Testis (tissue), 3 donors: Measurements from ENCODE around the gene CPB1. TPM values are rescaled to one million over a fixed set of nuclear protein-coding genes. Genes with fewer than 3 reads are reported as not detected.

Experiments used
- DNase-seq: peaks from one replicate; pipeline ENCODE4 v3.0.0-alpha.2; 2019
- H3K27ac ChIP-seq, 2 donors: fragments of 200-600 bp; sonication (generic); one replicate each; pipeline ENCODE4 v1.5.1; 2019
- H3K27me3 ChIP-seq: fragments of 200-600 bp; sonication (generic); one replicate; pipeline ENCODE4 v1.5.1; 2019
- H3K36me3 ChIP-seq: fragments of 200-600 bp; sonication (generic); one replicate; pipeline ENCODE4 v1.5.1; 2017; ENCODE audit warnings: low read depth; ENCODE audit errors: missing control alignments
- H3K4me1 ChIP-seq: fragments of 200-600 bp; sonication (generic); one replicate; pipeline ENCODE4 v1.5.1; 2019
- H3K4me3 ChIP-seq, 2 donors: fragments of 200-600 bp; sonication (generic); one replicate each; pipeline ENCODE4 v1.5.1; 2017 to 2019
- H3K9me3 ChIP-seq: fragments of 200-600 bp; sonication (generic); one replicate; pipeline ENCODE4 v1.5.1; 2017
- POLR2A ChIP-seq: fragments of 450-650 bp; IDR thresholded peaks from one replicate; pipeline ENCODE4 v1.6.1; 2017; ENCODE audit warnings: antibody characterized with exemption, mild to moderate bottlenecking, moderate library complexity
- WGBS, 2 donors: methylation state at CpG; one replicate each; pipeline ENCODE4 v1.1.5; 2018; 5-methylcytosine and 5-hydroxymethylcytosine counted together
- intact Hi-C: fragments of 100-400 bp; cut with DNase I; formaldehyde crosslinking; loops from one replicate; pipeline ENCODE4 v1.15.1; 2023; ENCODE audit warnings: low total_unique reads
- polyA plus RNA-seq: library from polyadenylated mRNA; stranded (reverse); fragments of 350-450 nt; fragmentation: Illumina TruSeq; extraction: RNeasy Lipid Tissue Mini Kit (QIAGEN cat#74804); gene quantifications from one replicate; pipeline ENCODE4 v1.2.3, GENCODE V29; 2014; ENCODE audit warnings: low read depth, low replicate concordance; ENCODE audit not compliant: insufficient read depth
- total RNA-seq, 2 donors: library from RNA; depleted of rRNA; stranded (reverse); fragments of >200 nt; gene quantifications; one replicate each; pipeline ENCODE4 v1.2.3, GENCODE V29; 2016
- TF ChIP-seq, protein P1 (sequence below), 3 experiments: fragments of 450-650 bp in 2 of 3; fragments of 200-600 bp in 1 of 3; sonication (generic) in 1 of 3; IDR thresholded peaks; one replicate each; pipeline ENCODE4 v1.5.1; 2016 to 2019; ENCODE audit warnings: antibody characterized with exemption in 3 of 3, mild to moderate bottlenecking in 2 of 3, moderate library complexity in 1 of 3

Gene CPB1
- total and polyA plus RNA-seq, 3 donors from 2014 or later: 1.4 to 2.3 (median 1.7) TPM

GRCh38 chr3:148863297-148863696 lies 35.7 kb downstream of the CPB1 start:
- Histone ChIP-seq H3K36me3 (no peaks in the 10 kb centered on the region), H3K4me3 (no peak overlapping the region), H3K27ac (no peak overlapping the region), H3K9me3 (no peaks in the 10 kb centered on the region), H3K4me1 (no peaks in the 10 kb centered on the region), H3K27me3 (no peaks in the 10 kb centered on the region)
- 78 to 83% methylated on average over 4 of the region's 4 CpGs for WGBS, 2 donors
- intact Hi-C loops: loop anchor here (10.0 kb wide), 1 partner anchor 82 kb away; no protein-coding TSS in a partner anchor
- TF ChIP-seq, protein P1, sequence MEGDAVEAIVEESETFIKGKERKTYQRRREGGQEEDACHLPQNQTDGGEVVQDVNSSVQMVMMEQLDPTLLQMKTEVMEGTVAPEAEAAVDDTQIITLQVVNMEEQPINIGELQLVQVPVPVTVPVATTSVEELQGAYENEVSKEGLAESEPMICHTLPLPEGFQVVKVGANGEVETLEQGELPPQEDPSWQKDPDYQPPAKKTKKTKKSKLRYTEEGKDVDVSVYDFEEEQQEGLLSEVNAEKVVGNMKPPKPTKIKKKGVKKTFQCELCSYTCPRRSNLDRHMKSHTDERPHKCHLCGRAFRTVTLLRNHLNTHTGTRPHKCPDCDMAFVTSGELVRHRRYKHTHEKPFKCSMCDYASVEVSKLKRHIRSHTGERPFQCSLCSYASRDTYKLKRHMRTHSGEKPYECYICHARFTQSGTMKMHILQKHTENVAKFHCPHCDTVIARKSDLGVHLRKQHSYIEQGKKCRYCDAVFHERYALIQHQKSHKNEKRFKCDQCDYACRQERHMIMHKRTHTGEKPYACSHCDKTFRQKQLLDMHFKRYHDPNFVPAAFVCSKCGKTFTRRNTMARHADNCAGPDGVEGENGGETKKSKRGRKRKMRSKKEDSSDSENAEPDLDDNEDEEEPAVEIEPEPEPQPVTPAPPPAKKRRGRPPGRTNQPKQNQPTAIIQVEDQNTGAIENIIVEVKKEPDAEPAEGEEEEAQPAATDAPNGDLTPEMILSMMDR (IDR thresholded peaks at IDR 0.05): no peak
- no peak for TF ChIP-seq POLR2A
- no peak for DNase-seq

GRCh38 chr3:148863814-148864213 lies 36.2 kb downstream of the CPB1 start:
- WGBS, 2 donors: 86 to 89% methylated on average over 5 of the region's 5 CpGs
- Histone ChIP-seq H3K27me3 (no peaks in the 10 kb centered on the region), H3K36me3 (no peaks in the 10 kb centered on the region), H3K4me1 (no peaks in the 10 kb centered on the region), H3K27ac (no peak overlapping the region), H3K9me3 (no peaks in the 10 kb centered on the region), H3K4me3 (no peak overlapping the region)
- no peak for DNase-seq
- intact Hi-C loops: loop anchor here (10.0 kb wide), 1 partner anchor 81 kb away; no protein-coding TSS in a partner anchor
- no peak for TF ChIP-seq POLR2A
- TF ChIP-seq, protein P1 (IDR thresholded peaks at IDR 0.05): no peak

DNA sequence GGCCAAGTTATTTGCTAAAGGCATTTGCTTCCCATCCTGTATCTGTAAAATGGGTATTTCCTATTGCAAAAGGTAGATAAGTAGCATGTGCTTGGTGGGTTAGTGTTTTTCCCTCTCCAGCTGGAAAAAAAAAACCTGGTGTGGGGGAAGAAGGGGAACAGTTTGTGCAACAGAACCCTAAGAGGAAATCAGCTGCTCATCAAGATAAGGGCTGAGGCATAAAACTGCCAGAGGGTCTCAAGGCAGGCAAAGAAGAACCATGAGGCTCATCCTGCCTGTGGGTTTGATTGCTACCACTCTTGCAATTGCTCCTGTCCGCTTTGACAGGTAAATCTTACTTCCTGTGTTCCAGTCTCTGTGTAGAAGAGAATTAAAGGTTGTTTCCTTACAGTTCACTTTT lies 37.4 kb downstream of the CPB1 start, which contains the start of gene CPA3:
CPA3 (plus strand) TSS at position 248 of the 400 bp plus-strand sequence; CDS start at position 260, 12 bp downstream.
- Histone ChIP-seq H3K4me1 (no peaks in the 10 kb centered on the region), H3K4me3 (no peak within 1 kb of the TSS), H3K27me3 (no peaks in the 10 kb centered on the region), H3K27ac (no peak within 1 kb of the TSS), H3K36me3 (no peaks in the 10 kb centered on the region), H3K9me3 (no peaks in the 10 kb centered on the region)
- no peak for DNase-seq
- 83 to 88% methylated on average over 1 of the region's 1 CpG for WGBS, 2 donors
- intact Hi-C loops: loop anchor here (10.0 kb wide), 1 partner anchor 80 kb away; no protein-coding TSS in a partner anchor
- TF ChIP-seq, protein P1 (IDR thresholded peaks at IDR 0.05): no peak
- TF ChIP-seq POLR2A: no peak

DNA sequence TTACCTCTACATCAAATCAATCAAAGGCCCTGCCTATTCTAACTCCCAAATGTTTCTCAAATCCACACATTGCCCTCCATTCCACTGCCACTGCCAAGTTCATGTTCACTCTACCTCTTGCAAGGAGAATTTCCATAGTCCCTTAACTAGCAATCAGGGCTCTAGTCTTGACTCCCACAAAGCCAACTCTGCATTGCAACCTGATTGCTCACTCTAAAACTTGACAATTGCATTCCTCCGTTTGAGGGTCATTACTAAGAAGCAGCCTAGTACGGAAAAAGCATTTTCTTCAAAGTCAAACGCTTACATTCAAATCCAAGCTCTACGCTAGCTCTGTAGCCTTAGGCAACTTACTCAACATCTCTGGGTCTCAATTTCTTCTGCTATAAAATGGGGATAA lies 38.6 kb downstream of the CPB1 start:
- Histone ChIP-seq H3K4me3 (no peak overlapping the region), H3K4me1 (no peaks in the 10 kb centered on the region), H3K36me3 (no peaks in the 10 kb centered on the region), H3K27me3 (no peaks in the 10 kb centered on the region), H3K9me3 (no peaks in the 10 kb centered on the region), H3K27ac (no peak overlapping the region)
- intact Hi-C loops: loop anchor here (10.0 kb wide), 1 partner anchor 79 kb away; no protein-coding TSS in a partner anchor
- 87 to 98% methylated on average over 4 of the region's 4 CpGs for whole genome bisulfite sequencing, 2 donors
- TF ChIP-seq, protein P1 (IDR thresholded peaks at IDR 0.05): no peak
- TF ChIP-seq POLR2A: no peak
- no peak for DNase-seq
